GM23248 (cell line): ENCODE measurements around the gene ARMH3.

Experiments
- EZH2 ChIP-seq: fragments of 200-600 bp; sonication (generic); IDR thresholded peaks from 2 replicates; pipeline ENCODE4 v1.6.1; 2018; ENCODE audit warnings: antibody characterized with exemption, mild to moderate bottlenecking; ENCODE audit not compliant: insufficient read depth, poor library complexity, severe bottlenecking
- EZH2phosphoT487 ChIP-seq: fragments of 200-600 bp; sonication (generic); IDR thresholded peaks from 2 replicates; pipeline ENCODE4 v1.6.1; 2018; ENCODE audit warnings: antibody characterized with exemption, moderate library complexity, mild to moderate bottlenecking, low read depth; ENCODE audit not compliant: insufficient read depth

DNA sequence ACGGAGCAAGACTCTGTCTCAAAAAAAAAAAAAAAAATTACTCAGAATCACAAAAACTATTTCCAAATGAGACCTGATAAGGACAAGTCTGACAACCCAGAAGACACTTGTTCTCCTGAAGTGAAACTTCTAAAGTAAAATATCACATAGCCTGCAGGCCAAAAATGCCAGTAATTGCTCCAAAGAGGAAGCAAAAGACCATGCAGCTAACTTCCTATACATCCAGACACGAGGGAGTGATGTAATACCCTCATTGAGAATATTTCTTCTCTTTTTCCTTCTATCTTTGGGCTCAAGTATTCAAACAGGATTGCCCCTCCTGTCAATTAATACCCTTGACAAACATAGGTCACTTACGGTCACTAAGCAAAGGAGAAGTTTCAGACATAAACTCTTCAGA, 31.2 kb downstream of the ARMH3 start:
- no peak for TF ChIP-seq EZH2
- TF ChIP-seq EZH2phosphoT487 = no peak
